ENCODE data around the gene FCAR. TPM values are rescaled to one million over a fixed set of nuclear protein-coding genes. Genes with fewer than 3 reads are reported as not detected.
"Not testable (repeated sequence)": the region's sequence is repeated elsewhere in the genome, so short reads cannot be mapped to it uniquely, and the experiment has no call there.

The FCAR gene
- total RNA-seq (1 to 10 TPM in 1 of 2 donors, under 1 TPM in 1; 0.70 to 8.6 TPM), total RNA-seq (0 to 0.15 reads per million in 2 donors)

GRCh38 chr19:54873990-54874389, at the start of gene FCAR:
Gene FCAR, plus strand, starts transcription at chr19:54874235. Its CDS starts 55 bp downstream, at chr19:54874290.
- no peaks in the 10 kb centered on the region for H3K36me3 Mint-ChIP-seq (ENCODE audit: low read depth)
- H3K27me3 Mint-ChIP-seq: peaks cover 11% of the 10 kb centered on the region
- no peaks in the 10 kb centered on the region for H3K9me3 ChIP-seq (ENCODE audit: control insufficient read depth, low read length, poor library complexity, severe bottlenecking)
- no peaks in the 10 kb centered on the region for H3K4me1 Mint-ChIP-seq
- H3K27ac Mint-ChIP-seq: no peak within 1 kb of the TSS
- no peak within 1 kb of the TSS for H3K4me3 Mint-ChIP-seq
- ATAC-seq (no peak), DNase-seq (no peak)

- not testable (repeated sequence) for H3K4me3 Mint-ChIP-seq; H3K27ac Mint-ChIP-seq; DNase-seq; ATAC-seq; H3K36me3 Mint-ChIP-seq (ENCODE audit: low read depth); H3K4me1 Mint-ChIP-seq; H3K9me3 ChIP-seq (ENCODE audit: control insufficient read depth, low read length, poor library complexity, severe bottlenecking)
- peaks cover 16% of the 10 kb centered on the region for H3K27me3 Mint-ChIP-seq
These were observed 49.6 kb upstream of the FCAR start for GRCh38 chr19:54824416-54824815.

DNA sequence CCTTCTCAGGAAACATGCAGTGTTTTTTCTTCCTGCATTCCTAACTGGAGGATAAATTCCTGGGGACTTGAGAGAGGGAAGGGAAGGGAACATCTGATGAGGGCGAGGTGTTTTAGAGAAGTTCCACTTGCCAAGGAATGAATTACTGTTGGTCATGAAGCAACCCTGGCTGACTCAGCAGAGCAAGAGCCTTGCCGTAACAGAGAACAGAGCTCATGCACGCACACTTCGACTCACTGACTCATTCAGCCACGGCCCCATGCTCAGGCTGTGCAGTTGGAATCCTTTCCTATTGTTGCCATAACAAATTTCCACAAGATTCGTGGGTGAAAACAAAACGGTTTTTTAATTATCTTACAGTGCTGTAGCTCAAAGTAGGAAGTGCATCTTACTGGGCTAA, 48.7 kb upstream of the FCAR start:
- H3K36me3 Mint-ChIP-seq (ENCODE audit: low read depth); H3K27ac Mint-ChIP-seq; H3K4me1 Mint-ChIP-seq; H3K4me3 Mint-ChIP-seq; ATAC-seq; DNase-seq; H3K9me3 ChIP-seq (ENCODE audit: control insufficient read depth, low read length, poor library complexity, severe bottlenecking): not testable (repeated sequence)
- H3K27me3 Mint-ChIP-seq: peaks cover 22% of the 10 kb centered on the region

DNA sequence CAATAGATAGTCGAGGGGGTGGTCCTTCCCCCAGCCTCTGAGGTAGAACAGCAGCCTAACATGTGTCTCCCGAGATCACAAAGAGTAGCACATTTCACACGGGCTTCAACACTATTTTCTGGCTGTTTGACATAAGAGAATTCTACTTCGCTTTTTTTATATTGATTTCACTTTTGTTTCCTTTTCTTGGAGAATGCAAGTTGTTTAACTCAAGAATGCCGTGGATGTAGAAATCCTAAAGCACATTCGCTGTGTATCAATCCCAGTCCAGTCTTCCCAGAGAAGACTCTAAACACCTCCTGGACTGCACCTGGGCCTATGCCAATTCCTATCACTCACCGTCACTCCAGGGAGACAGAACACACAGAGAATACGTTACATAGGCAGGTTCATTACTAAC, 46.0 kb upstream of the FCAR start:
- H3K27ac Mint-ChIP-seq; H3K4me3 Mint-ChIP-seq; ATAC-seq; H3K4me1 Mint-ChIP-seq; H3K9me3 ChIP-seq (ENCODE audit: control insufficient read depth, low read length, poor library complexity, severe bottlenecking); DNase-seq; H3K36me3 Mint-ChIP-seq (ENCODE audit: low read depth): not testable (repeated sequence)
- H3K27me3 Mint-ChIP-seq: peaks cover 31% of the 10 kb centered on the region

- DNase-seq; ATAC-seq; H3K4me1 Mint-ChIP-seq; H3K4me3 Mint-ChIP-seq; H3K36me3 Mint-ChIP-seq (ENCODE audit: low read depth); H3K27ac Mint-ChIP-seq; H3K9me3 ChIP-seq (ENCODE audit: control insufficient read depth, low read length, poor library complexity, severe bottlenecking): not testable (repeated sequence)
- H3K27me3 Mint-ChIP-seq: peaks cover 27% of the 10 kb centered on the region
These were observed 41.5 kb upstream of the FCAR start, which contains the start of gene KIR2DS4 for GRCh38 chr19:54832496-54832895. Gene KIR2DS4, plus strand, starts transcription at chr19:54832676.

DNA sequence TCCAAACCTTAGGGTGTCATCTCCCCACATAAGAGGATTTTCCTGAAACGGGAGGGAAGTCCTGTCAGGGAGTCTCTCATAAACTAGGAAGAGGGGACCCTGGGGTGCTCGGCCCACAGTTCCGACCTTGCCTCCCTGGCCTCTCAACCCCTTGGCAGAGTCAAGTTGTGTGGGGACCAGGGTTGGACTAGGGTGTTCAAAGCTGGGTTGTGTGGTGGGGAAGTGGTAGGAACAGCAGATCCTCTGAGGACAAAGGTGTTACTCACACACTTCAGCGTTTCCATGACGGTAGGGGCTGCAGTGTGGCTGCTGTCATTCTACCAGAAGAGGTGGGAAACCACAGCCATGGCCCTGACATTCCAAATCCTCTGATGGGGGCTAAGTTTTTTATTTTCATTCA, 38.9 kb upstream of the FCAR start:
- H3K9me3 ChIP-seq (ENCODE audit: control insufficient read depth, low read length, poor library complexity, severe bottlenecking); H3K36me3 Mint-ChIP-seq (ENCODE audit: low read depth); ATAC-seq; DNase-seq; H3K4me1 Mint-ChIP-seq; H3K4me3 Mint-ChIP-seq; H3K27ac Mint-ChIP-seq: not testable (repeated sequence)
- H3K27me3 Mint-ChIP-seq: peaks cover 18% of the 10 kb centered on the region

GRCh38 chr19:54837522-54837921, 36.5 kb upstream of the FCAR start:
- H3K9me3 ChIP-seq (ENCODE audit: control insufficient read depth, low read length, poor library complexity, severe bottlenecking); DNase-seq: not testable (repeated sequence)

GRCh38 chr19:54843171-54843570, 30.9 kb upstream of the FCAR start:
- not testable (repeated sequence) for H3K4me3 Mint-ChIP-seq; H3K9me3 ChIP-seq (ENCODE audit: control insufficient read depth, low read length, poor library complexity, severe bottlenecking); ATAC-seq; H3K27me3 Mint-ChIP-seq; H3K27ac Mint-ChIP-seq; H3K4me1 Mint-ChIP-seq; H3K36me3 Mint-ChIP-seq (ENCODE audit: low read depth); DNase-seq

More at GRCh38 chr19:54837522-54837921, 36.5 kb upstream of the FCAR start:
- H3K4me1 Mint-ChIP-seq; ATAC-seq; H3K4me3 Mint-ChIP-seq; H3K27me3 Mint-ChIP-seq; H3K36me3 Mint-ChIP-seq (ENCODE audit: low read depth); H3K27ac Mint-ChIP-seq: not testable (repeated sequence)

DNA sequence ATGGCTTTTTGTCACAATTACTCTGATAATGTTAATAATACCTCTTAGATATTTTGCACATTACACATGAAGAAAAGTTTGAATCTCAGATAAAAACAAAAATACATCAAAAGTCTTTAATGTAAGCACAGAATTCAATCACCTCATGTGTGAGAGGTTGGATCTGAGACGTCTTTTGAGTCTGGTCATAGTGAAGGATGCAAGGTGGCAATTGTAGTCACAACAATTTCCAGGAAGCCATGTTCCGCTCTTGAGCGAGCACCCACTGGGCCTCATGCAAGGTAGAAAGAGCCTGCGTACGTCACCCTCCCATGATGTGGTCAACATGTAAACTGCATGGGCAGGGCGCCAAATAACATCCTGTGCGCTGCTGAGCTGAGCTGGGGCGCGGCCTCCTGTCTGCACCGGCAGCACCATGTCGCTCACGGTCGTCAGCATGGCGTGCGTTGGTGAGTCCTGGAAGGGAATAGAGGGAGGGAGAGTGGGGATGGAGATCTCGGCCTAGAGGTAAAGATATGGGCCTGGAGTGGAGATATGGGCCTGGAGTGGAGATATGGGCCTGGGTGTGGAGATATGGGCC, 23.9 kb upstream of the FCAR start, which contains the start of gene KIR3DL2:
Gene KIR3DL2 (plus strand): TSS at position 383 of the 580 bp plus-strand sequence. CDS start 33 bp downstream, at position 416.
- peaks cover 14% of the 10 kb centered on the region for H3K27me3 Mint-ChIP-seq
- H3K9me3 ChIP-seq (ENCODE audit: control insufficient read depth, low read length, poor library complexity, severe bottlenecking); DNase-seq; H3K4me1 Mint-ChIP-seq; H3K27ac Mint-ChIP-seq; ATAC-seq; H3K36me3 Mint-ChIP-seq (ENCODE audit: low read depth); H3K4me3 Mint-ChIP-seq: not testable (repeated sequence)

GRCh38 chr19:54850930-54851329, 23.1 kb upstream of the FCAR start:
- Mint-ChIP-seq H3K27ac (no peak overlapping the region), H3K4me3 (no peak overlapping the region), H3K4me1 (peaks cover 2% of the 10 kb centered on the region), H3K36me3 (ENCODE audit: low read depth) (no peaks in the 10 kb centered on the region), H3K27me3 (peaks cover 14% of the 10 kb centered on the region)
- DNase-seq (no peak), ATAC-seq (no peak)
- H3K9me3 ChIP-seq (ENCODE audit: control insufficient read depth, low read length, poor library complexity, severe bottlenecking): no peaks in the 10 kb centered on the region

DNA sequence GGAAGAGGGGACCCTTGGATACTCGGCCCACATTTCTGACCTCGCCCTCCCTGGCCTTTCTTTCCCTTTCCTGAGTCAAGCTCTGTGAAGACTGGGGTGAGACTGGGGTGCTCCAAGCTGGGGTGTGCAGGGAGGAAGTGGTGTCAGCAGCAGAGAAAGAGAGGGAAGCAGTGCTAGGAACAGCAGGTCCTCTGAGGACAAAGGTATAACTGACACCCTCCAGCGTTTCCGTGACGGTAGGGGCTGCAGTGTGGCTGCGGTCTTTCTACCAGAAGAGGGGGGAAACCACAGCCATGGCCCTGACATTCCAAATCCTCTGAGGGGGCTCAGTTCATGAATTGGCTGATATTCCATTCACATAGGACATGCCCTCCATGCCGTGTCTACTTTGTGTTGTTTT, 22.7 kb upstream of the FCAR start:
- no peak overlapping the region for H3K4me3 Mint-ChIP-seq
- H3K27me3 Mint-ChIP-seq: peaks cover 14% of the 10 kb centered on the region
- no peak for DNase-seq
- no peaks in the 10 kb centered on the region for H3K9me3 ChIP-seq (ENCODE audit: control insufficient read depth, low read length, poor library complexity, severe bottlenecking)
- ATAC-seq: no peak
- H3K27ac Mint-ChIP-seq: no peak overlapping the region
- peaks cover 2% of the 10 kb centered on the region for H3K4me1 Mint-ChIP-seq
- H3K36me3 Mint-ChIP-seq (ENCODE audit: low read depth): no peaks in the 10 kb centered on the region

- not testable (repeated sequence) for ATAC-seq; H3K4me1 Mint-ChIP-seq; H3K4me3 Mint-ChIP-seq; H3K36me3 Mint-ChIP-seq (ENCODE audit: low read depth); H3K9me3 ChIP-seq (ENCODE audit: control insufficient read depth, low read length, poor library complexity, severe bottlenecking); H3K27ac Mint-ChIP-seq; DNase-seq; H3K27me3 Mint-ChIP-seq
These were observed 18.8 kb upstream of the FCAR start for GRCh38 chr19:54855241-54855640.

GRCh38 chr19:54858476-54858875, 15.6 kb upstream of the FCAR start:
- not testable (repeated sequence) for H3K27me3 Mint-ChIP-seq; H3K36me3 Mint-ChIP-seq (ENCODE audit: low read depth); DNase-seq; H3K9me3 ChIP-seq (ENCODE audit: control insufficient read depth, low read length, poor library complexity, severe bottlenecking); H3K4me3 Mint-ChIP-seq; H3K4me1 Mint-ChIP-seq; ATAC-seq; H3K27ac Mint-ChIP-seq

DNA sequence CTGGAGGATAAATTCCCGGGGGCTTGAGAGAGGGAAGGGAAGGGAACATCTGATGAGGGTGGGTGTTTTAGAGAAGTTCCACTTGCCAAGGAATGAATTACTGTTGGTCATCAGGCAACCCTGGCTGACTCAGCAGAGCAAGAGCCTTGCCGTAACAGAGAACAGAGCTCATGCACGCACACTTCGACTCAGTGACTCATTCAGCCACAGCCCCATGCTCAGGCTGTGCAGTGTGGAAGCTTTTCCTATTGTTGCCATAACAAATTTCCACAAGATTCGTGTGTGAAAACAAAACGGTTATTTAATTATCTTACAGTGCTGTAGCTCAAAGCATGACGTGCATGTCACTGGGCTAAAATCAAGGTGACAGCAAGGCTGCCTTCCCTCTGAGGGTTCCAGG, 14.6 kb upstream of the FCAR start:
- not testable (repeated sequence) for H3K27me3 Mint-ChIP-seq; ATAC-seq; H3K4me1 Mint-ChIP-seq; DNase-seq; H3K27ac Mint-ChIP-seq; H3K4me3 Mint-ChIP-seq; H3K36me3 Mint-ChIP-seq (ENCODE audit: low read depth); H3K9me3 ChIP-seq (ENCODE audit: control insufficient read depth, low read length, poor library complexity, severe bottlenecking)
